Measurements from ENCODE around the gene HEYL.

HEYL gene

GRCh38 chr1:39632682-39633417 is 6.6 kb downstream of the HEYL start:
- Histone ChIP-seq H3K4me3 (replicated peaks; ENCODE audit: low read depth, low read length) (no peak overlapping the region), H3K27me3 (replicated peaks; ENCODE audit: control insufficient read depth, insufficient read depth, low read length) (no peaks in the 10 kb centered on the region; the same call in 1 of the 2 replicates), H3K36me3 (ENCODE audit: control insufficient read depth, insufficient read depth, low read length) (no peaks in the 10 kb centered on the region)
- no peak for DNase-seq (ENCODE audit: extremely low read depth, insufficient read length)
- TF ChIP-seq, protein P1, sequence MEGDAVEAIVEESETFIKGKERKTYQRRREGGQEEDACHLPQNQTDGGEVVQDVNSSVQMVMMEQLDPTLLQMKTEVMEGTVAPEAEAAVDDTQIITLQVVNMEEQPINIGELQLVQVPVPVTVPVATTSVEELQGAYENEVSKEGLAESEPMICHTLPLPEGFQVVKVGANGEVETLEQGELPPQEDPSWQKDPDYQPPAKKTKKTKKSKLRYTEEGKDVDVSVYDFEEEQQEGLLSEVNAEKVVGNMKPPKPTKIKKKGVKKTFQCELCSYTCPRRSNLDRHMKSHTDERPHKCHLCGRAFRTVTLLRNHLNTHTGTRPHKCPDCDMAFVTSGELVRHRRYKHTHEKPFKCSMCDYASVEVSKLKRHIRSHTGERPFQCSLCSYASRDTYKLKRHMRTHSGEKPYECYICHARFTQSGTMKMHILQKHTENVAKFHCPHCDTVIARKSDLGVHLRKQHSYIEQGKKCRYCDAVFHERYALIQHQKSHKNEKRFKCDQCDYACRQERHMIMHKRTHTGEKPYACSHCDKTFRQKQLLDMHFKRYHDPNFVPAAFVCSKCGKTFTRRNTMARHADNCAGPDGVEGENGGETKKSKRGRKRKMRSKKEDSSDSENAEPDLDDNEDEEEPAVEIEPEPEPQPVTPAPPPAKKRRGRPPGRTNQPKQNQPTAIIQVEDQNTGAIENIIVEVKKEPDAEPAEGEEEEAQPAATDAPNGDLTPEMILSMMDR (IDR thresholded peaks at IDR 0.05; ENCODE audit: insufficient read depth, low read length, poor library complexity, severe bottlenecking): no peak

- TF ChIP-seq, protein P1 (IDR thresholded peaks at IDR 0.05; ENCODE audit: insufficient read depth, low read length, poor library complexity, severe bottlenecking): no peak
- H3K4me3 ChIP-seq (replicated peaks; ENCODE audit: low read depth, low read length): no peak overlapping the region
- H3K36me3 ChIP-seq (ENCODE audit: control insufficient read depth, insufficient read depth, low read length): no peaks in the 10 kb centered on the region
- DNase-seq (ENCODE audit: extremely low read depth, insufficient read length): no peak
- no peaks in the 10 kb centered on the region; the same call in 1 of the 2 replicates for H3K27me3 ChIP-seq (replicated peaks; ENCODE audit: control insufficient read depth, insufficient read depth, low read length)
These were observed 7.1 kb downstream of the HEYL start for GRCh38 chr1:39632323-39632681.

GRCh38 chr1:39631361-39632322 is 7.8 kb downstream of the HEYL start:
- H3K36me3 ChIP-seq (ENCODE audit: control insufficient read depth, insufficient read depth, low read length): no peaks in the 10 kb centered on the region
- H3K27me3 ChIP-seq (replicated peaks; ENCODE audit: control insufficient read depth, insufficient read depth, low read length): no peaks in the 10 kb centered on the region; the same call in 1 of the 2 replicates
- TF ChIP-seq, protein P1 (IDR thresholded peaks at IDR 0.05; ENCODE audit: insufficient read depth, low read length, poor library complexity, severe bottlenecking): no peak
- H3K4me3 ChIP-seq (replicated peaks; ENCODE audit: low read depth, low read length): no peak overlapping the region
- DNase-seq (ENCODE audit: extremely low read depth, insufficient read length): no peak

DNA sequence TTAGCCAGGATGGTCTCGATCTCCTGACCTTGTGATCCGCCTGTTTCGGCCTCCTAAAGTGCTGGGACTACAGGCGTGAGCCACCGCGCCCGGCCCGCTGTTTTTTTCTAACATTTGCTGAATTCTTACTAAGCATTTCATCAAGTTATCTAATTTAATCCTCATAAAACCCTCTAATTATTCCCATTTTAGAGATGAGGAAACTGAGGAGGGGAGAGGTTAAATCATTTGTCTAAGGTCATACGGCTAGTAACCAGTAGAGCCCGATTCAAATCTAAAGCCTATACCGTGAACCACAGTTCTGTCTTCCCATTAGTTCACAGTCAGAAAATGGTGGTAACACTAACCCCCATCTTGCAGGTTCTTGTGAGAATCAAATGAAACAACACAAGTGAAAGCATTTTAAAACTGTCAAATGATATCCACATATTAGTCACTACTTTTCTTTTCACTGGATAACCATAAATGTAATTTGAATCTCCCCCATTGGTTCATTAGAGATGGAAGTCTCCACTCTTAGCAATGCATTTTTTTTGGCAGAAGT is 10.6 kb downstream of the HEYL start:
- H3K36me3 ChIP-seq (ENCODE audit: control insufficient read depth, insufficient read depth, low read length): no peaks in the 10 kb centered on the region
- no peaks in the 10 kb centered on the region; the same call in none of the 2 replicates for H3K27me3 ChIP-seq (replicated peaks; ENCODE audit: control insufficient read depth, insufficient read depth, low read length)
- no peak for DNase-seq (ENCODE audit: extremely low read depth, insufficient read length)
- H3K4me3 ChIP-seq (replicated peaks; ENCODE audit: low read depth, low read length): no peak overlapping the region
- TF ChIP-seq, protein P1 (IDR thresholded peaks at IDR 0.05; ENCODE audit: insufficient read depth, low read length, poor library complexity, severe bottlenecking): no peak

GRCh38 chr1:39626646-39627045 is 12.8 kb downstream of the HEYL start:
- H3K4me3 ChIP-seq (replicated peaks; ENCODE audit: low read depth, low read length): no peak overlapping the region
- H3K36me3 ChIP-seq (ENCODE audit: control insufficient read depth, insufficient read depth, low read length): no peaks in the 10 kb centered on the region
- no peaks in the 10 kb centered on the region; the same call in 1 of the 2 replicates for H3K27me3 ChIP-seq (replicated peaks; ENCODE audit: control insufficient read depth, insufficient read depth, low read length)
- DNase-seq (ENCODE audit: extremely low read depth, insufficient read length): no peak
- TF ChIP-seq, protein P1 (IDR thresholded peaks at IDR 0.05; ENCODE audit: insufficient read depth, low read length, poor library complexity, severe bottlenecking): no peak
